MG63 (cell line): ENCODE results near the gene BTN2A1. TPM values are rescaled to one million over a fixed set of nuclear protein-coding genes. Genes with fewer than 3 reads are reported as not detected.
A peak's percentile ranks its signal among the peaks of the same experiment; 100 is the strongest.
"Not testable (repeated sequence)": the region's sequence is repeated elsewhere in the genome, so short reads cannot be mapped to it uniquely, and the experiment has no call there.

Source experiments
- DNase-seq: peaks from one replicate; pipeline ENCODE4 v3.0.0-alpha.2; 2020
- H3K27me3 ChIP-seq: fragments of 250-450 bp; sonication (Bioruptor Pico); 2 replicates; pipeline ENCODE4 v1.5.1; 2020; ENCODE audit warnings: mild to moderate bottlenecking, moderate library complexity
- H3K36me3 ChIP-seq: fragments of 250-450 bp; sonication (Bioruptor Pico); 2 replicates; pipeline ENCODE4 v1.5.1; 2020; ENCODE audit warnings: mild to moderate bottlenecking, moderate library complexity
- H3K4me3 ChIP-seq: fragments of 250-450 bp; sonication (Bioruptor Pico); 2 replicates; pipeline ENCODE4 v1.5.1; 2020; ENCODE audit warnings: mild to moderate bottlenecking, moderate library complexity
- H3K9me3 ChIP-seq: fragments of 250-450 bp; sonication (Bioruptor Pico); 2 replicates; pipeline ENCODE4 v1.5.1; 2020; ENCODE audit warnings: mild to moderate bottlenecking, moderate library complexity
- total RNA-seq: library from RNA; depleted of rRNA; stranded (reverse); fragments of >200 nt; shearing (Covaris generic); gene quantifications from 2 replicates; pipeline ENCODE4 v1.2.3, GENCODE V29; 2014; ENCODE audit warnings: low replicate concordance; rRNA removed

BTN2A1 gene
- 2.9 and 6.6 TPM in 2 replicates for total RNA-seq

GRCh38 chr6:26457806-26458688, at the start of gene BTN2A1:
Gene BTN2A1 (plus strand): TSS chr6:26457955. CDS start chr6:26458637, 682 bp downstream.
- DNase-seq: peak; percentile 70
- Histone ChIP-seq H3K27me3 (no peaks in the 10 kb centered on the region), H3K36me3 (peaks cover 12% of the 10 kb centered on the region), H3K4me3 (peak within 1 kb of the TSS; percentile 92), H3K9me3 (no peaks in the 10 kb centered on the region)

GRCh38 chr6:26408828-26409730, 48.7 kb upstream of the BTN2A1 start:
- Histone ChIP-seq H3K4me3 (no peak overlapping the region), H3K27me3 (no peaks in the 10 kb centered on the region), H3K36me3 (no peaks in the 10 kb centered on the region), H3K9me3 (no peaks in the 10 kb centered on the region)
- no peak for DNase-seq

- no peak for DNase-seq
- no peaks in the 10 kb centered on the region for H3K9me3 ChIP-seq
- no peak overlapping the region for H3K4me3 ChIP-seq
Measured at GRCh38 chr6:26411751-26412150, 46.0 kb upstream of the BTN2A1 start.

GRCh38 chr6:26412228-26412627, 45.5 kb upstream of the BTN2A1 start:
- DNase-seq: no peak

More at GRCh38 chr6:26411751-26412150, 46.0 kb upstream of the BTN2A1 start:
- Histone ChIP-seq H3K27me3 (no peaks in the 10 kb centered on the region), H3K36me3 (no peaks in the 10 kb centered on the region)

GRCh38 chr6:26412954-26413353, 44.8 kb upstream of the BTN2A1 start:
- no peak for DNase-seq
- Histone ChIP-seq H3K27me3 (no peaks in the 10 kb centered on the region), H3K9me3 (no peaks in the 10 kb centered on the region), H3K36me3 (no peaks in the 10 kb centered on the region), H3K4me3 (no peak overlapping the region)

More at GRCh38 chr6:26412228-26412627, 45.5 kb upstream of the BTN2A1 start:
- H3K27me3 ChIP-seq: no peaks in the 10 kb centered on the region
- H3K36me3 ChIP-seq: no peaks in the 10 kb centered on the region
- H3K9me3 ChIP-seq: no peaks in the 10 kb centered on the region
- H3K4me3 ChIP-seq: no peak overlapping the region

GRCh38 chr6:26414281-26414680, 43.5 kb upstream of the BTN2A1 start:
- no peaks in the 10 kb centered on the region for H3K27me3 ChIP-seq
- no peaks in the 10 kb centered on the region for H3K36me3 ChIP-seq
- H3K4me3 ChIP-seq: no peak overlapping the region
- no peak for DNase-seq
- no peaks in the 10 kb centered on the region for H3K9me3 ChIP-seq

- H3K9me3 ChIP-seq: no peaks in the 10 kb centered on the region
- no peak for DNase-seq
- H3K27me3 ChIP-seq: no peaks in the 10 kb centered on the region
- no peaks in the 10 kb centered on the region for H3K36me3 ChIP-seq
- no peak overlapping the region for H3K4me3 ChIP-seq
Measured at GRCh38 chr6:26415036-26415614, 42.6 kb upstream of the BTN2A1 start.

- no peaks in the 10 kb centered on the region for H3K36me3 ChIP-seq
- no peak for DNase-seq
Measured at GRCh38 chr6:26415791-26416190, 42.0 kb upstream of the BTN2A1 start.

GRCh38 chr6:26416288-26416687, 41.5 kb upstream of the BTN2A1 start:
- Histone ChIP-seq H3K27me3 (no peaks in the 10 kb centered on the region), H3K4me3 (no peak overlapping the region), H3K9me3 (no peaks in the 10 kb centered on the region), H3K36me3 (no peaks in the 10 kb centered on the region)
- DNase-seq: no peak

More at GRCh38 chr6:26415791-26416190, 42.0 kb upstream of the BTN2A1 start:
- Histone ChIP-seq H3K4me3 (no peak overlapping the region), H3K9me3 (no peaks in the 10 kb centered on the region), H3K27me3 (no peaks in the 10 kb centered on the region)

- not testable (repeated sequence) for H3K36me3 ChIP-seq, DNase-seq, H3K27me3 ChIP-seq, H3K4me3 ChIP-seq, H3K9me3 ChIP-seq
Measured at GRCh38 chr6:26418077-26418476, 39.7 kb upstream of the BTN2A1 start.

- H3K36me3 ChIP-seq, H3K9me3 ChIP-seq, H3K4me3 ChIP-seq, H3K27me3 ChIP-seq, DNase-seq: not testable (repeated sequence)
Measured at GRCh38 chr6:26418795-26419194, 39.0 kb upstream of the BTN2A1 start.

GRCh38 chr6:26420688-26421171, 37.0 kb upstream of the BTN2A1 start:
- H3K4me3 ChIP-seq: peak overlapping the region; percentile 94
- no peaks in the 10 kb centered on the region for H3K27me3 ChIP-seq
- DNase-seq: peak; percentile 5
- no peaks in the 10 kb centered on the region for H3K36me3 ChIP-seq
- H3K9me3 ChIP-seq: no peaks in the 10 kb centered on the region

GRCh38 chr6:26421259-26422144, 36.3 kb upstream of the BTN2A1 start:
- H3K27me3 ChIP-seq: no peaks in the 10 kb centered on the region
- H3K9me3 ChIP-seq: no peaks in the 10 kb centered on the region
- H3K4me3 ChIP-seq: peak overlapping the region; percentile 94
- no peaks in the 10 kb centered on the region for H3K36me3 ChIP-seq
- peak; percentile 68 for DNase-seq

GRCh38 chr6:26422329-26422728, 35.4 kb upstream of the BTN2A1 start:
- Histone ChIP-seq H3K9me3 (no peaks in the 10 kb centered on the region), H3K4me3 (no peak overlapping the region), H3K27me3 (no peaks in the 10 kb centered on the region), H3K36me3 (no peaks in the 10 kb centered on the region)
- DNase-seq: no peak

- Histone ChIP-seq H3K9me3 (no peaks in the 10 kb centered on the region), H3K4me3 (no peak overlapping the region), H3K27me3 (no peaks in the 10 kb centered on the region), H3K36me3 (no peaks in the 10 kb centered on the region)
- DNase-seq: no peak
Measured at GRCh38 chr6:26426691-26427450, 30.9 kb upstream of the BTN2A1 start.
